Naive thymus-derived CD4-positive, alpha-beta T cell (primary cell): ENCODE measurements around the gene PSMC6. TPM values are rescaled to one million over a fixed set of nuclear protein-coding genes. Genes with fewer than 3 reads are reported as not detected.
A peak's percentile ranks its signal among the peaks of the same experiment; 100 is the strongest.
"Not testable (repeated sequence)": the region's sequence is repeated elsewhere in the genome, so short reads cannot be mapped to it uniquely, and the experiment has no call there.

Experiments
- ATAC-seq: fragments of 150-1000 bp; cut with Tn5 transposase; 2 replicates; pipeline ENCODE4 v1.10.0; 2021; ENCODE audit warnings: mild to moderate bottlenecking, moderate library complexity
- CTCF ChIA-PET: fragments of 350-600 bp; sonication (Branson Sonifier 250); formaldehyde crosslinking; loops from one replicate; lab custom pipeline; 2021; ENCODE audit warnings: antibody characterized with exemption; lab: Charles Lee
- POLR2A ChIA-PET: fragments of 350-600 bp; sonication (Branson Sonifier 250); formaldehyde crosslinking; loops from one replicate; lab custom pipeline; 2021; ENCODE audit warnings: antibody characterized with exemption, inconsistent platforms; lab: Charles Lee
- DNase-seq, 9 donors: peaks; one replicate each; pipeline versions ENCODE4 v3.0.0 to v3.0.0-alpha.2; 2020 to 2022; ENCODE audit warnings: mixed read lengths in 1 of 9
- H3K27ac ChIP-seq: one replicate; pipeline ENCODE4 v1.7.0; 2013; ENCODE audit warnings: mild to moderate bottlenecking, low read depth, low read length, moderate library complexity
- H3K27me3 ChIP-seq, 2 donors: one replicate each; pipeline ENCODE4 v1.7.0; 2013; ENCODE audit warnings: low read length in 2 of 2, mild to moderate bottlenecking in 2 of 2, moderate library complexity in 2 of 2; ENCODE audit not compliant: control insufficient read depth in 2 of 2, insufficient read depth in 2 of 2
- H3K36me3 ChIP-seq, 3 experiments: 1 replicate in 2 of 3; 2 replicates in 1 of 3; pipeline ENCODE4 v1.7.0; 2013; ENCODE audit warnings: low read length in 3 of 3, mild to moderate bottlenecking in 3 of 3, moderate library complexity in 1 of 3; ENCODE audit not compliant: insufficient read depth in 3 of 3, control insufficient read depth in 2 of 3
- H3K4me1 ChIP-seq, 2 donors: one replicate each; pipeline ENCODE4 v1.7.0; 2013; ENCODE audit warnings: low read length in 2 of 2, mild to moderate bottlenecking in 2 of 2, moderate library complexity in 1 of 2; ENCODE audit not compliant: control insufficient read depth in 2 of 2, insufficient read depth in 2 of 2
- H3K4me3 ChIP-seq: 2 replicates; pipeline ENCODE4 v1.7.0; 2013; ENCODE audit warnings: mild to moderate bottlenecking, low read length
- H3K9me3 ChIP-seq, 3 experiments: 1 replicate in 2 of 3; 2 replicates in 1 of 3; pipeline ENCODE4 v1.7.0; 2013; ENCODE audit warnings: low read length in 3 of 3; ENCODE audit not compliant: control insufficient read depth in 2 of 3
- H3K27ac Mint-ChIP-seq, 9 donors: one replicate each; pipeline ENCODE4 v1.8.0; 2020 to 2022; ENCODE audit warnings: mixed read lengths in 9 of 9, mild to moderate bottlenecking in 8 of 9, moderate library complexity in 5 of 9, inconsistent platforms in 2 of 9
- H3K27me3 Mint-ChIP-seq, 5 donors: one replicate each; pipeline ENCODE4 v1.8.0; 2021 to 2022; ENCODE audit warnings: mixed read lengths in 5 of 5, mild to moderate bottlenecking in 1 of 5
- H3K36me3 Mint-ChIP-seq, 5 donors: one replicate each; pipeline ENCODE4 v1.8.0; 2020 to 2022; ENCODE audit warnings: mixed read lengths in 5 of 5, mild to moderate bottlenecking in 3 of 5, inconsistent platforms in 1 of 5
- H3K4me1 Mint-ChIP-seq, 7 donors: one replicate each; pipeline ENCODE4 v1.8.0; 2020 to 2022; ENCODE audit warnings: mixed read lengths in 7 of 7, mild to moderate bottlenecking in 3 of 7, inconsistent platforms in 1 of 7
- H3K4me3 Mint-ChIP-seq, 10 donors: one replicate each; pipeline ENCODE4 v1.8.0; 2020 to 2022; ENCODE audit warnings: mild to moderate bottlenecking in 10 of 10, mixed read lengths in 10 of 10, moderate library complexity in 6 of 10, inconsistent platforms in 2 of 10
- H3K9me3 Mint-ChIP-seq, 11 donors: one replicate each; pipeline ENCODE4 v1.8.0; 2020 to 2022; ENCODE audit warnings: mixed read lengths in 11 of 11, mild to moderate bottlenecking in 4 of 11, inconsistent platforms in 1 of 11, moderate library complexity in 1 of 11
- intact Hi-C, 2 donors: fragments of 100-400 bp; cut with micrococcal nuclease; formaldehyde crosslinking; loops; one replicate each; pipeline ENCODE4 v1.15.1; 2023
- polyA plus RNA-seq, 2 donors: library from polyadenylated mRNA; unstranded; fragments of 300-500 nt; fragmentation: Illumina TruSeq; gene quantifications; one replicate each; pipeline ENCODE4 v1.2.3, GENCODE V29; 2021
- total RNA-seq, 6 experiments: library from RNA in 5 of 6; stranded (reverse) in 5 of 6; gene quantifications; 1 replicate in 5 of 6; 2 replicates in 1 of 6; pipeline ENCODE4 v1.2.3 and lab custom pipeline; 2021 to 2026

Gene PSMC6
- total and polyA plus RNA-seq, 7 experiments from 2014 or later = 63.8 to 131 (median 85.3) TPM

DNA sequence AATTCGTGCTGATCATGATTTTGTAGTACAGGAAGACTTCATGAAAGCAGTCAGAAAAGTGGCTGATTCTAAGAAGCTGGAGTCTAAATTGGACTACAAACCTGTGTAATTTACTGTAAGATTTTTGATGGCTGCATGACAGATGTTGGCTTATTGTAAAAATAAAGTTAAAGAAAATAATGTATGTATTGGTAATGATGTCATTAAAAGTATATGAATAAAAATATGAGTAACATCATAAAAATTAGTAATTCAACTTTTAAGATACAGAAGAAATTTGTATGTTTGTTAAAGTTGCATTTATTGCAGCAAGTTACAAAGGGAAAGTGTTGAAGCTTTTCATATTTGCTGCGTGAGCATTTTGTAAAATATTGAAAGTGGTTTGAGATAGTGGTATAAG is 20.5 kb downstream of the PSMC6 start:
- H3K4me1 Mint-ChIP-seq = peaks cover 17 to 40% (median 29%) of the 10 kb centered on the region in 7 donors
- DNase-seq, H3K27me3 Mint-ChIP-seq, H3K9me3 ChIP-seq, H3K27me3 ChIP-seq, ATAC-seq, H3K27ac ChIP-seq, H3K4me3 Mint-ChIP-seq, H3K4me3 ChIP-seq, CTCF ChIA-PET, H3K9me3 Mint-ChIP-seq: not testable (repeated sequence)
- Histone ChIP-seq H3K4me1 (peaks cover 9 to 12% of the 10 kb centered on the region in 2 donors), H3K36me3 (peaks cover 5 to 38% (median 18%) of the 10 kb centered on the region in 3 experiments)
- peak overlapping the region in 1 of 9 donors; percentile 28 for H3K27ac Mint-ChIP-seq
- POLR2A ChIA-PET = interaction anchor here (1.0 to 11.0 kb wide), 3 partner anchors 9 to 32 kb away, joined by 4 to 119 read pairs (median 15); partner anchors contain the start of gene ERO1A
- intact Hi-C loops = loop anchor here in 1 of 2 donors (10.0 kb wide), 1 partner anchor 1633 kb away; the partner anchor contains the start of gene TRIM9
- peaks cover under 1 to 19% (median 11%) of the 10 kb centered on the region in 5 donors for H3K36me3 Mint-ChIP-seq

DNA sequence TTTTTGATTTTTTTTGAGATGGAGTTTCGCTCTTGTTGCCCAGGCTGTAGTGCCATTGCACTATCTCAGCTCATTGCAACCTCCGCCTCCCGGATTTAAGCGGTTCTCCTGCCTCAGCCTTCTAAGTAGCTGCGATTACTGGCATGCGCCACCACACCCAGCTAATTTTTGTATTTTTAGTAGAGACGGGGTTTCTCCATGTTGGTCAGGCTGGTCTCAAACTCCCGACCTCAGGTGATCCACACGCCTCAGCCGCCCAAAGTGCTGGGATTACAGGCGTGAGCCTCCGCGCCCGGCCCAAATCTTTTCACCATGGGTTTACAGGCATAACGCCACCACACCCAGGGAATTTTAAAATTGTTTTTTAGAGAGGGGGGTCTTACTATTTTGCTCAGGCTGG is 22.0 kb downstream of the PSMC6 start:
- H3K27ac ChIP-seq = peak overlapping the region; percentile 94
- not testable (repeated sequence) for H3K27me3 Mint-ChIP-seq, H3K9me3 Mint-ChIP-seq, DNase-seq, H3K9me3 ChIP-seq, ATAC-seq, H3K4me3 ChIP-seq, H3K27me3 ChIP-seq
- Mint-ChIP-seq H3K4me3 (peak overlapping the region in 9 of 10 donors; percentile 42 to 95 (median 57)), H3K4me1 (peaks cover 12 to 40% (median 31%) of the 10 kb centered on the region in 7 donors), H3K36me3 (peaks cover 6 to 24% (median 20%) of the 10 kb centered on the region in 5 donors), H3K27ac (peak overlapping the region in 8 of 9 donors; percentile 40 to 89 (median 82))
- ChIA-PET POLR2A (interaction anchor here (0.6 to 11.0 kb wide), 9 partner anchors 10 to 217 kb away, joined by 3 to 119 read pairs (median 5); partner anchors contain the start of genes ERO1A and PSMC6), CTCF (interaction anchor here (1.2 kb wide), 1 partner anchor 13 kb away, joined by 5 read pairs; no protein-coding TSS in a partner anchor)
- peaks cover 0 to 36% (median 18%) of the 10 kb centered on the region in 3 experiments for H3K36me3 ChIP-seq
- H3K4me1 ChIP-seq = peaks cover 13 to 17% of the 10 kb centered on the region in 2 donors
- intact Hi-C loops = loop anchor here in 1 of 2 donors (1.0 to 10.0 kb wide), 2 partner anchors 177 to 1634 kb away; partner anchors contain the start of genes GPR137C, TRIM9 and TXNDC16

DNA sequence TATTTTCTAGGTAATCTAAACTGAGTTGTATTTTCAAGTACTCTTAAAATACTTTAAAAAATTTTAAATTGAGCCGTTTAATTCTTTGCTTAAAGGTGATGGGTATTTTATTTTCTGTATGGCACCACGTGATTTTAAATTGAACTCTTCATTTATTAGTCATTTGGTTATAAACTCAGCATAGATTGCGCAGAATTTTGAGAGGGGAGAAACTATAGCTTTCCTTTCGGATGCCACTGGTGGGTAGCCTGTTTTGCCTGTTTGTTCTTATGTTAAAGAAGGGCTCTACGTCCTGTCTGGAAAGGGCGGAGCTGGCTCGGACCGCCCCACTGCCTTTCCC is 22.6 kb downstream of the PSMC6 start:
- peaks cover 13 to 18% of the 10 kb centered on the region in 2 donors for H3K4me1 ChIP-seq
- DNase-seq (no peak), ATAC-seq (no peak)
- Mint-ChIP-seq H3K4me3 (peak overlapping the region; percentile 87 to 95 (median 94)), H3K9me3 (peaks cover 0 to 1% (median 0%) of the 10 kb centered on the region in 11 donors), H3K36me3 (peaks cover 6 to 29% (median 24%) of the 10 kb centered on the region in 5 donors), H3K4me1 (peaks cover 16 to 40% (median 31%) of the 10 kb centered on the region in 7 donors), H3K27me3 (no peaks in the 10 kb centered on the region), H3K27ac (peak overlapping the region; percentile 84 to 97 (median 89))
- peak overlapping the region; percentile 88 for H3K4me3 ChIP-seq
- intact Hi-C loops = loop anchor here in 1 of 2 donors (1.0 to 10.0 kb wide), 2 partner anchors 177 to 1635 kb away; partner anchors contain the start of genes GPR137C, TRIM9 and TXNDC16
- ChIA-PET CTCF (no interaction called here), POLR2A (interaction anchor here (0.6 to 11.0 kb wide), 9 partner anchors 8 to 61 kb away, joined by 3 to 119 read pairs (median 5); partner anchors contain the start of genes ERO1A and PSMC6)
- H3K27me3 ChIP-seq = no peaks in the 10 kb centered on the region
- H3K27ac ChIP-seq = peak overlapping the region; percentile 94
- H3K9me3 ChIP-seq = no peaks in the 10 kb centered on the region
- H3K36me3 ChIP-seq = peaks cover 0 to 37% (median 17%) of the 10 kb centered on the region in 3 experiments

DNA sequence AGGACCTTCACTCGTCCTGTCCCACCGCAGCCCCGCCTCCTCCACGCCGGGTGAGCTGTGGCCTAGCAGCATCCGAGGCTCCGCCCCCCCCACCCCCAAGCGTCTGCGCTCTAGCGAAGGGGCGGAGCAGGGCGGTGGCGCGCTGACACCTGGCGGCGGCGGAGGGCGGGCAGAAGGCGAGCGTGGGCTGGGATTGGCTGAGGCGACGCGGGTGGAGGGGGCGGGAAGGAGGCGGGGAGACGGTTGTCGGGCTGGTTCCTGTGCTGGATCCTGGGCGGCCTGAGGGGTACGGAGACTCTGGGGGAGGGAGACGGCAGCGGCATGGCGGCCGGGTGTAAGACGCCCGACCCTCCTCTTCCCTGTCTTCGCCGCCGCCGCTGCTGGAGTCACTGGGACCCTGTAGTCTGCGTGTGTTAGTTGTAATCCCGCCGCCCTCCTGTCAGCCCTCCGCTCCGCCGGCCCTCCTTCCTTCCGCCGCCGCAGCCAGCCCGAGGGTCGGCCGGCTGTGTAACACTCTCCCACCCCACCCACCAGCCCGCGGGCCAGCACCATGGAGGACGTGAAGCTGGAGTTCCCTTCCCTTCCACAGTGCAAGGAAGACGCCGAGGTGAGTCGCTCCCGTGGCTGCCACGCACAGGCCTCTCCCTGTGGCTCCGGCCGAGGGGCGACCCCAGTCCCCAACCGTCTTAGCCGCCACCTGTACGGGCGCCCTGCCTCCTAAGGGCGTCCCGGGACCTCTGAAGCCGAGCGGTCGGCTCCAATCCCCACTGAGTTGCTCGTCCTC is 23.1 kb downstream of the PSMC6 start, which contains the start of gene STYX:
TSS of gene STYX (plus strand) at position 242 of the 784 bp plus-strand sequence. CDS start at position 551, 309 bp downstream.
- H3K4me1 ChIP-seq = peaks cover 15 to 16% of the 10 kb centered on the region in 2 donors
- peak within 1 kb of the TSS; percentile 87 to 95 (median 94) for H3K4me3 Mint-ChIP-seq
- H3K36me3 Mint-ChIP-seq = peaks cover 6 to 29% (median 24%) of the 10 kb centered on the region in 5 donors

DNA sequence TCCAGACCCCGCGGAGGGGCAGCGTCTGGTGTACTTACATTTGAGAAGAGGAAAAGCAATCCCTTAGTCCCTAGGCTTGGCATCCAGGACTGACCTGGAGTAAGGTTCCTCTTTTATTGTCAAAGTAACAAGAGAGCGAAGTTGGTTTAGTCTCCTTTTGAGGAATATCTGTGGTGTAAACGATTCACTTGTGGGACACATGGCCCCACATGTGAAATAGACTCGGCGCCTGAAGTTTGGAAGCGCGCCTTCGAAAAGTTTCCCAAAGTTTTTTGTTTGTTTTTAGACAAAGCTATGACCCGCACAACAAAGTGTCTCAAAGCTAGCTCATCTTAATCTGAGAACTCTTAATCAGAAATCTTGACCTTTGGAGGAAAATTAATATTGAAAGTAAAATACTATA is 23.7 kb downstream of the PSMC6 start:
- peaks cover 6 to 29% (median 24%) of the 10 kb centered on the region in 5 donors for H3K36me3 Mint-ChIP-seq
- Histone ChIP-seq H3K4me3 (peak overlapping the region; percentile 88), H3K9me3 (no peaks in the 10 kb centered on the region), H3K36me3 (peaks cover 0 to 26% (median 5%) of the 10 kb centered on the region in 3 experiments), H3K27ac (peak overlapping the region; percentile 94), H3K27me3 (no peaks in the 10 kb centered on the region), H3K4me1 (peaks cover 21 to 22% of the 10 kb centered on the region in 2 donors)
- intact Hi-C loops = loop anchor here (1.0 to 5.0 kb wide), 12 partner anchors 10 to 883 kb away; partner anchors contain the start of genes DDHD1 (in 2 of the 2), GNPNAT1 (in 2 of the 2), PSMC6 (in 2 of the 2) and GPR137C (in 1 of the 2)
- H3K9me3 Mint-ChIP-seq = peaks cover 0 to 1% (median 0%) of the 10 kb centered on the region in 11 donors
- H3K27me3 Mint-ChIP-seq = no peaks in the 10 kb centered on the region
- CTCF ChIA-PET = no interaction called here
- DNase-seq (peak in 1 of 9 donors; percentile 11), ATAC-seq (no peak)
- peak overlapping the region; percentile 87 to 95 (median 94) for H3K4me3 Mint-ChIP-seq
- peaks cover 18 to 46% (median 38%) of the 10 kb centered on the region in 7 donors for H3K4me1 Mint-ChIP-seq
- peak overlapping the region; percentile 84 to 97 (median 89) for H3K27ac Mint-ChIP-seq
- POLR2A ChIA-PET = interaction anchor here (0.7 to 11.0 kb wide), 4 partner anchors 9 to 710 kb away, joined by 3 to 119 read pairs (median 4); partner anchors contain the start of genes GPR137C and TXNDC16

More for the DNA sequence above, 23.1 kb downstream of the PSMC6 start, which contains the start of gene STYX:
- ATAC-seq (peak; percentile 99), DNase-seq (peak; percentile 91 to 97 (median 94))
- intact Hi-C loops = loop anchor here (1.0 to 10.0 kb wide), 13 partner anchors 10 to 1635 kb away; partner anchors contain the start of genes DDHD1 (in 2 of the 2), GNPNAT1 (in 2 of the 2), GPR137C (in 2 of the 2) and PSMC6 (in 2 of the 2)
- peak within 1 kb of the TSS; percentile 94 for H3K27ac ChIP-seq
- no peaks in the 10 kb centered on the region for H3K27me3 ChIP-seq
- peaks cover 0 to 1% (median 0%) of the 10 kb centered on the region in 11 donors for H3K9me3 Mint-ChIP-seq
- ChIA-PET CTCF (no interaction called here), POLR2A (interaction anchor here (0.6 to 11.0 kb wide), 10 partner anchors 9 to 178 kb away, joined by 3 to 119 read pairs (median 5); partner anchors contain the start of genes ERO1A, GPR137C, PSMC6 and TXNDC16)
- no peaks in the 10 kb centered on the region for H3K9me3 ChIP-seq
- H3K36me3 ChIP-seq = peaks cover 0 to 32% (median 11%) of the 10 kb centered on the region in 3 experiments
- H3K27me3 Mint-ChIP-seq = no peaks in the 10 kb centered on the region
- peak within 1 kb of the TSS; percentile 88 for H3K4me3 ChIP-seq
- H3K27ac Mint-ChIP-seq = peak within 1 kb of the TSS; percentile 84 to 97 (median 89)
- peaks cover 18 to 40% (median 33%) of the 10 kb centered on the region in 7 donors for H3K4me1 Mint-ChIP-seq
